HG03354 (cell line): Measurements from ENCODE around the gene CKS1B.
"Not testable (repeated sequence)": the region's sequence is repeated elsewhere in the genome, so short reads cannot be mapped to it uniquely, and the experiment has no call there.

Experiments
- ATAC-seq: cut with Tn5 transposase; IDR thresholded peaks from one replicate; pipeline ENCODE4 v1.9.1; 2021; ENCODE audit warnings: mild to moderate bottlenecking; ENCODE audit not compliant: unreplicated experiment, poor library complexity, severe bottlenecking

CKS1B gene

DNA sequence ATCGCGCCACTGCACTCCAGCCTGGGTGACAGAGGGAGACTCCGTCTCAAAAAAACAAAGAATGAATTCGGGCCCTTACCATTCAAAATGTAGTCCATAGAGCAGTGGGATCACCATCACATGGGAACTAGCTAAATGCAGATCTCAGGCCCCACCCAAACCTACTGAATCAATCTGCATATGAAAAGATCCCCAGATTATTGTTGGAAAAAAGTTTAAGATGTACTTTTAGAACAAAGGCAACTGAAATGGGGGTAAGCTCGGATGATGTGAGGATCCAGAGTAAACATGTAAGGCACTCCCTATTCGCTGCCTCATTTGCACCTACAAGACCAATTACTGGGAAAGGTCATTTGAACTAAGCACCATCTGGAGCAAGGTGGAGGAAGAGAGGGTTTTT is 7.9 kb downstream of the CKS1B start:
- no peak for ATAC-seq

DNA sequence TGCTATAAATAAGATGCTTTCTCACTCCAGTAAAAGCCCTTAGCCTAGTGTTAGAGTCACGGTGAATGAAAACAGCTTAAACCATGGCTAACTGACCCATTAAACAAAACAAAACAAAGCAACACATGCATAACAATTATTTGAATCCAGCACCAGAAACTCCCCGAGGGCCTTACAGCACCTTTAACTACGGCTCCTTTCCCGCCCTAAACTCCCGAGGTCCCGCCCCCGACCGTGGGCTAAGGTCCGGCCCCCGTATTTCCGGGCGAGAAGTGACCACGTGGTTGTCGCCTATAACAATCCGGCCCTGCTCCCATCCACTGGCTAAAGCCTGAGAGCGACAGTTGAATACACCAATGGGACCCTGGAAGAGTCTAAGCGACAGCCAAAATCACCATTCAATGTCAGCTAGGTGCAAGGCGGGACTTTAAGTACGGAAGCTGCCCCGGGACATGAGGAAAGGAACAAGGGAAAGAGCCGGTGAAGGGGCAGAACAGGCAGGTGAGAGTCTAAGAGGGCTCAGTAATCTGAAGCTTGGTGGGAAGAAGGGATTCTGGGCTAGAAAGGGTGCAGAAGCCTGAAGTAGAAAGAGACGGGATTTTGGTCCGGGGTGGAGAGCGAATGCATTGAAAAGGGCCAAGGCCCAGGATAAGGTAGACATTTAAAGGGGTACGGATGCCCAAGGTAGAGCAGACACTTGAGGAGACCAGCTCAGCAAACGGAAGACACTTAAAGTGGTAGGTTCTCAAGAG is 8.6 kb downstream of the CKS1B start, which contains the start of gene FLAD1:
Gene FLAD1, plus strand, starts transcription at position 448 of the 752 bp plus-strand sequence. CDS start 351 bp downstream, outside the sequence.
- peak; percentile 97 for ATAC-seq

DNA sequence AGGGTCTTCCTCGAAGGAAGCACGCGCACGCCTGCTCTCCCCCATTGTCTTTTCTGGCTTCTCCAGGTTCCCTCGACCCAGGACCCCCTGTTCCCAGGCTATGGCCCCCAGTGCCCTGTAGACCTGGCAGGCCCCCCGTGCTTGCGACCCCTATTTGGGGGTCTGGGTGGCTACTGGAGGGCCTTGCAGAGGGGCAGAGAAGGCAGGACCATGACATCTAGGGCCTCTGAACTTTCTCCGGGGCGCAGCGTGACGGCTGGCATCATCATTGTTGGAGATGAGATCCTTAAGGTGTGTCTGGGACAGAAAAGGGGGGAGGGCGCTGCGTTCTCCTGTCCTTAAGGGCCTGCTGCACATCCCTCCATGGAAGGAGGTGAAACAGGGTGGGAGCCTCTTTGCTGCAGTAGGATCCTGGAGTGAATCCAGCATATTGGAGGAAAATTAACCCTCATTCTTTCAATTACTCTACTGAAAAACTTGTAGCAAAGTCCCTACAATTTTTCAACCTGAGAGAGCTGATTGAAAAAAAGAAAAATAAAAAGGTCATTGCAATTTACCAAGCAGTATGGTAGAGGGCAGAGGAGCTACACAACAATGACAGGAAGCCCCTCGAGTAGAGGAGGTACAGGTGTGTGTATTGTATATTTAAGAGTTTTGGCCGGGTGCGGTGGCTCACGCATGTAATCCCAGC is 9.4 kb downstream of the CKS1B start:
- no peak for ATAC-seq

- not testable (repeated sequence) for ATAC-seq
These were observed 12.3 kb downstream of the CKS1B start for GRCh38 chr1:154986736-154987135.

- no peak for ATAC-seq
These were observed 12.8 kb downstream of the CKS1B start for GRCh38 chr1:154987326-154987725.

DNA sequence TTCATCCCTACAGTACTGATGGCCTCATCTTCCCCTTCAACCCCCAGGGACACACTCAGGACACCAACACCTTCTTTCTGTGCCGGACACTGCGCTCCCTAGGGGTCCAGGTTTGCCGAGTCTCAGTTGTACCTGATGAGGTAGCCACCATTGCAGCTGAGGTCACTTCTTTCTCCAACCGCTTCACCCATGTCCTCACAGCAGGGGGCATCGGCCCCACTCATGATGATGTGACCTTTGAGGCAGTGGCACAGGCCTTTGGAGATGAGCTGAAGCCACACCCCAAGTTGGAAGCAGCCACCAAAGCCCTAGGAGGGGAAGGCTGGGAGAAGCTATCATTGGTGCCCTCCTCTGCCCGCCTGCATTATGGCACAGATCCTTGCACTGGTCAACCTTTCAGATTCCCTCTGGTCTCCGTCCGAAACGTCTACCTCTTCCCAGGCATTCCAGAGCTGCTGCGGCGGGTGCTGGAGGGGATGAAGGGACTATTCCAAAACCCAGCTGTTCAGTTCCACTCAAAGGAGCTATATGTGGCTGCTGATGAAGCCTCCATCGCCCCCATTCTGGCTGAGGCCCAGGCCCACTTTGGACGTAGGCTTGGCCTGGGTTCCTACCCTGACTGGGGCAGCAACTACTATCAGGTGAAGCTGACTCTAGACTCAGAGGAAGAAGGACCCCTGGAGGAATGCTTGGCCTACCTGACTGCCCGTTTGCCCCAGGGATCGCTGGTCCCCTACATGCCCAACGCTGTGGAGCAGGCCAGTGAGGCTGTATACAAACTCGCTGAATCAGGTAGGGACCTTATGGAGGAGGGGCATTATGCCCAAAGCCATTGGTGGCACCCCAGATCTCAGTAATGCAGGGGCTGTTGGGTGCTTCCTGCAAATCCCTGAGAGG is 13.8 kb downstream of the CKS1B start:
- ATAC-seq, result no peak

GRCh38 chr1:154989195-154989860 is 14.8 kb downstream of the CKS1B start:
- no peak for ATAC-seq

DNA sequence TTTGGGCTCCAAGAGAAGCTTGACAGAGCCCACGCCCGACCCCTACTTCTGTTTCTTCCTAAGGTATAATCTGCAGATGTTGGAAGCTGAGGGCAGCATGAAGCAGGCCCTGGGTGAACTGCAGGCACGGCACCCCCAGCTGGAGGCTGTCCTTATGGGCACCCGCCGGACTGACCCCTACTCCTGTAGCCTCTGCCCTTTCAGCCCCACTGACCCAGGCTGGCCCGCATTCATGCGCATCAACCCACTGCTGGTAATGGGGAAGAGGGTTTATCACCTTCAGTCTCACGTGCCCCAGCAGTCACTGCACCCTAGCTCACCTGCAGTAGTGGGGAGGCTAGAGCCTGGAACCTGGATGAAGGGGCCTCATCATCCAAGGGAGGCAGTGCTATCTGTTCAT is 15.8 kb downstream of the CKS1B start:
- ATAC-seq, result no peak

DNA sequence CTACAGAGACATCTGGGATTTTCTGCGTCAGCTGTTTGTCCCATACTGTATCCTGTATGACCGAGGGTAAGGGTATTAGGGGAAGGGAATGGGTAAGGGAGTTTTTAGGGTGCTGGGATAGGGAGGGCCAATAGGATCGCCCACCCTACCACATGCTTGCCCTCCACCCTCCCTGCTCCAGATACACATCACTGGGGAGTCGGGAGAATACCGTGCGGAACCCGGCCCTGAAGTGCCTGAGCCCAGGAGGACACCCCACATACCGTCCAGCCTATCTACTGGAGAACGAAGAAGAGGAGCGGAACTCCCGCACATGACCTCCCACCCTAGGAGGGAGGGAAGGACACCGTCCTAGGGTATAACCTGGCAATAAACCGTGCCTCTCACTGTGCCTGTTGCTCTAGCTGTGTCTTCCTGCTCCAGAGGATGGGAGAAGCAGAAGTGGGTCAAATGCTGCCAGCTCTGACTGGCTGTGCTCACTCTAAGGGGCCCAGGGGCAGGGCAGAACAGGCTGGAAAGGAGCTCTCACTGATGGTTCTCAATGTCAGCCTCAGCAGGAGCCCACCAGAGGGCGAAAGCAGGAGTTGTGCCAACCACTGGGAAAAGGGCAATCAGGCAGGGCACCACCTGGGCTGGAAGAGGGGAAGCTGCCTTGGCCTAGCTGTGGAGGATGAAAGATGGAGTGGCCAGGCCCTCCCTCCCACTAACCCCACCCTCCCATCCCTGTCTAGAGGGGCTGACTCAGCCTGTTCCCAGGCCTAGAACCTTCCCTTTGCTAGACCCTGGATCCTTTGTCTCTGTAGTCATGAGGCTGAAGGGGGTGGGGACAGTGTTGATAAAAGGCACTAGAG is 18.5 kb downstream of the CKS1B start:
- ATAC-seq, result no peak

- no peak for ATAC-seq
These were observed 19.2 kb downstream of the CKS1B start, which contains the start of gene LENEP for GRCh38 chr1:154993572-154994268. Gene LENEP (plus strand): TSS chr1:154993586. CDS start chr1:154993608, 22 bp downstream.

DNA sequence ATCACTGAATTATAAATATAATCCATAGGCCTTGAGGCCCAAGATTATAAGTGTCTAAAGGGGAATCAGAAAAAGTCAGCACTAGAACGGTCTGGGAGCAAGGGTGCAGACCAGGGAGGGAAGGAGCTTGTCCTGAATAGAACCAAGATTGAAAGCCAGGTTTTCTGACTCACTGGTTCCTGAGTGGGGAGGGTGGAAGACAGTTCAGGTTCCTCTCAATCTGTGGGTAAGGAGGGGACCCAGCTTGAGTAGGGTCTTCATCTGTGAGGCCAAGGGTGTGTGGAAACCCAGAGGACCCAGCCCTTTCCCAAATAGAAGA is 19.7 kb downstream of the CKS1B start:
- ATAC-seq, result no peak

- no peak for ATAC-seq
These were observed 20.1 kb downstream of the CKS1B start for GRCh38 chr1:154994591-154994990.

DNA sequence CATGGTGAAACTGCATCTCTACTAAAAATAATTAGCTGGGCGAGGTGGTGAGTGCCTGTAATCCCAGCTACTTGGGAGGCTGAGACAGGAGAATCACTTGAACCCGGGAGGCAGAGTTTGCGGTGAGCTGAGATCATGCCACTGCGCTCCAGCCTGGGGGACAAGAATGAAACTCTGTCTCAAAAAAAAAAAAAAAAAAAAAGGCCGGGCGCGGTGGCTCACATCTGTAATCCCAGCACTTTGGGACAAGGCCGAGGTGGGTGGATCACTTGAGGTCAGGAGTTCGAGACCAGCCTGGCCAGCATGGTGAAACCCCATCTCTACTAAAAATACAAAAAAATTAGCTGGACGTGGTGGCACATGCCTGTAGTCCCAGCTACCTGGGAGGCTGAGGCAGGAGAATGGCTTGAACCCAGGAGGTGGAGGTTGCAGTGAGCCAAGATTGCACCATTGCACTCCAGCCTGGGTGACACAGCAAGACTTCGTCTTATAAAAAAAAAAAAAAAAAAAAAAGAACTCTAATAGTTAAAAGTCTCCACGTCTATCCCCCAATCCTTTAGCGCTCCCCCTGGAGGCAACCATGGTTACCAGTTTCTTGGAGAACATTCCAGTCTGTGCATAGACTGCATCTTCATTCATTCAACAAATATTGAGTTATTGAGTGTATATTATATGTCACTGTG is 21.0 kb downstream of the CKS1B start:
- not testable (repeated sequence) for ATAC-seq

- ATAC-seq, result no peak
These were observed 22.7 kb downstream of the CKS1B start for GRCh38 chr1:154996966-154997701.

GRCh38 chr1:154998201-154998780 is 23.8 kb downstream of the CKS1B start:
- no peak for ATAC-seq

GRCh38 chr1:154998818-154999570 is 24.5 kb downstream of the CKS1B start:
- no peak for ATAC-seq
